ENCODE measurements around the gene HAUS2.
"Not testable (repeated sequence)": the region's sequence is repeated elsewhere in the genome, so short reads cannot be mapped to it uniquely, and the experiment has no call there.

The HAUS2 gene

GRCh38 chr15:42548249-42549031 is at the start of gene HAUS2, which contains the start of gene LRRC57:
TSS of gene HAUS2 (plus strand) at chr15:42548838. CDS start at chr15:42548873, 35 bp downstream.
TSS of gene LRRC57 (minus strand) at chr15:42548793. CDS start at chr15:42548434, 359 bp downstream.
- peak; percentile 86 for DNase-seq

- no peak for DNase-seq
Observed at GRCh38 chr15:42499858-42500609, 48.6 kb upstream of the HAUS2 start.

GRCh38 chr15:42502477-42502876 is 46.2 kb upstream of the HAUS2 start:
- DNase-seq: no peak

- DNase-seq: no peak
Observed at GRCh38 chr15:42503825-42504224, 44.8 kb upstream of the HAUS2 start.

- no peak for DNase-seq
Observed at GRCh38 chr15:42504631-42505030, 44.0 kb upstream of the HAUS2 start.

- DNase-seq: no peak
Observed at GRCh38 chr15:42507514-42507913, 41.1 kb upstream of the HAUS2 start.

- no peak for DNase-seq
Observed at GRCh38 chr15:42508263-42508690, 40.4 kb upstream of the HAUS2 start.

GRCh38 chr15:42510258-42511006 is 38.2 kb upstream of the HAUS2 start:
- DNase-seq: no peak

- no peak for DNase-seq
Observed at GRCh38 chr15:42511007-42511391, 37.6 kb upstream of the HAUS2 start.

GRCh38 chr15:42523331-42523730 is 25.3 kb upstream of the HAUS2 start:
- no peak for DNase-seq

- no peak for DNase-seq
Observed at GRCh38 chr15:42528970-42529369, 19.7 kb upstream of the HAUS2 start.

- DNase-seq: no peak
Observed at GRCh38 chr15:42533246-42533645, 15.4 kb upstream of the HAUS2 start.

GRCh38 chr15:42544853-42545629 is 3.6 kb upstream of the HAUS2 start:
- no peak for DNase-seq

- no peak for DNase-seq
Observed at GRCh38 chr15:42547918-42548248, 755 bp upstream of the HAUS2 start.

- no peak for DNase-seq
Observed at GRCh38 chr15:42549032-42549491, 424 bp downstream of the HAUS2 start.

GRCh38 chr15:42549741-42550392 is 1.2 kb downstream of the HAUS2 start:
- no peak for DNase-seq

GRCh38 chr15:42553554-42553953 is 4.9 kb downstream of the HAUS2 start:
- DNase-seq: no peak

- DNase-seq: not testable (repeated sequence)
Observed at GRCh38 chr15:42556550-42557207, 8.0 kb downstream of the HAUS2 start.

- DNase-seq: no peak
Observed at GRCh38 chr15:42558739-42559138, 10.1 kb downstream of the HAUS2 start.

GRCh38 chr15:42575188-42576039 is 26.8 kb downstream of the HAUS2 start, which contains the start of gene STARD9:
TSS of gene STARD9 (plus strand) at chr15:42575606. CDS start at chr15:42575716, 110 bp downstream.
- DNase-seq: peak; percentile 91

Data from activated CD4-positive, alpha-beta T cell treated with anti-CD3 and anti-CD28 coated beads, Interleukin-2, amount 50 U/mL, for 1 hour (primary cell).